GM12875 (cell line): ENCODE measurements around the gene ABCG2.

ENCODE experiments used
- H3K4me3 ChIP-seq: one replicate; pipeline ENCODE4 v1.5.1; 2011; ENCODE audit warnings: low read depth, low read length, control low read depth
- CTCF ChIP-seq: IDR thresholded peaks from 2 replicates; pipeline ENCODE4 v1.5.1; 2011; ENCODE audit warnings: low read depth, mild to moderate bottlenecking, control low read depth, inconsistent platforms, low read length, moderate library complexity, borderline replicate concordance; ENCODE audit not compliant: insufficient read depth

The ABCG2 gene

GRCh38 chr4:88091378-88091777 lies 67.1 kb downstream of the ABCG2 start:
- no peak overlapping the region for H3K4me3 ChIP-seq
- TF ChIP-seq CTCF = no peak

DNA sequence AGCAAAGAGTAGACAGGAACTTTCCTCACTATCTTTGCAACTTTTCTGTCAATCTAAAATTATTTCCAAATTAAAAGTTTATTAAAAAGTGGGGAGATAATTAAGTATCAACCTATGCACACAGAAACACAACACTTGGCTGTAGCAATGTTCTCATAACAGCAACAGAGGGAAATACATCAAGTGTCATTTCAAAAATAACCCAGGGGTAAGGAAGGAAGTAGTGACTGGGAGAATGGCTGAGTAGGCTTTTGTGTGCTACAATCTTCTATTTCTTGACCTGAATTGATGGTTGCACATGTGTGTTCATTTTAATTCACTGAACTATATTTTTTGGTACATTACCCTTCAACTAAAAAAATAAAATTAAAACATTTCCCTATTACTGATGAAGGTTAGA lies 67.5 kb downstream of the ABCG2 start:
- no peak for TF ChIP-seq CTCF
- H3K4me3 ChIP-seq = no peak overlapping the region

DNA sequence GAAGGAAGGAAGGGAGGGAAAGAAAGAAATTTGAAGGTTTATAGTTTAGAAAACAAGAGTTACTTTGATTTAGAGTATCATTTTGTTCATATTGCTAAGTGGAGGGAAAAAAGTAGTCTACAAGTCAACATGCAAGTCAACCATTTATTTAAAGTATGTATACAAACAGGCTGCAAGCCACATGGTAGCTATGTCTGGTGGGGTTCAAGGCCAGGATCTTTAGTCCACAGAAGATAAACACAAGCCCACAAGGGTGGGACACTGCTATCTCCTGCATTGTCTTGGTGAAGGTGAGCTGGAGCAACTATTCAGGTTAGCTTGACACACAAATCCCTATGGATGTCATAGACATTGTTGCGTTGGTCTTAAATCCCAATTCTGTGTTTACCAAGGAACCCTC lies 71.4 kb downstream of the ABCG2 start:
- H3K4me3 ChIP-seq = no peak overlapping the region
- TF ChIP-seq CTCF = no peak

DNA sequence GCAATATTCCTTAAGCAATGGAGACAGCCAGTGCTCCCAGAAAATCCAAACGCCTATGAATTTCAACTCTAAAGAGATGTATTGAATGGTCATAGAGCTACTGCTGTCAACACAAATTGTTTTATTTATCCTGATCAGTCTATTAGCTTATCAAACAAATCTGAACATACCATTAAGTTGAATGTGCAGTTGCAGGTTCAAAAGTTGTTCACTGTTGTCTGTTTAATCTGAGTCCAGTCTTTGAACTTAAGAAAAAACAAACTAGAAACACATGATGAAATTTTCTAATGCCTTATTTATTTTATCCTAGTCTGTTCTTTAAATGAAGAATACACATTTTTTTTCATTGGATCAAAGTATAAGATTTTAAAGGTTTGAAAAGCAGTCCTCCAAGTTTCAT lies 77.8 kb downstream of the ABCG2 start:
- TF ChIP-seq CTCF = no peak
- H3K4me3 ChIP-seq = no peak overlapping the region

DNA sequence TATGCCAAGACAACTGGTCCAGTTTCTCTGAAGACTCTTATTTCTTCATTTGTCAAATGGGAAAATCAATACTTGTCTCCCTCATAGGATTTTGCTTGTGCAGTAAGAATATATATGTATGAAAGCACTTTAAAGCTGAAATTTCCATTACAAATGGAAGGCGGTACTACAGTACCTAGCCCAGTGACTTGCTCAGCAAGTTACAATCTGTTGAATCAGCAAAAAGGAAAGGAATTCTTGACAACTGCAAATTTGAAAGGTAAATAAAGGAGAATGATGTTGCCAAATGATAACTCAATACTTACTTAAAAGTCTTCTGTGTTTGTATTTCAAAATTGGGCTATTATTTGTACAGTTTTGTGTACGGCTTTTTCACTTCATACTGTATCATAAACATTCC lies 79.9 kb downstream of the ABCG2 start:
- no peak overlapping the region for H3K4me3 ChIP-seq
- no peak for TF ChIP-seq CTCF

DNA sequence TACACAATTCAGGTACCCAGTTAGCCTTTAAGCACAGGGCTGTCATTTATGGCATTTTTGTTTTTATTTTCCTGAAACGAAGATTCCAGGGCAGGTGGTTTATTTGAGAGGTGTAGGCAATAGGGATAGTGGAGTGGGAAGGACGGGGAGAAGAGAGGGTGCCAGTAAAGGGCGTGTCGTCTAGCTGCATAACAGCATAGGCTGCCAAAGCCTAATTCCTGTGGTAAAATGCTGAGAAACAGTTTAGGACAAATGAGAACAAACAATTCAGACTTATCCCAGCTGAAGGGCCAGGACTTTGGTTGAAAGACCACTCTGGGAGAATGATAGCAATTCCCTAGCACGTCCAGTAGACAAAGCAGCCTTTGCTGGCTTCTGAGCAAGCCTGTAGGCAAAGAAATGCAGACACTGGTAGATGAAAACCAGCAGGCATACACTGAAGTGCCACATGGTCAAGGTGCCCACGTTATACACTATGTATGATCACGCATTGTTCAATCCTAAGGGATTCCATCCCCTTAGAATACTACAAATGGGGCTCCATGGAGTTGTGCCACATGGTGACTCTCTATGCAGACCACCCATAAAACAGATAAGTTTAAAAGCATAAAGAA lies 80.4 kb downstream of the ABCG2 start:
- no peak for TF ChIP-seq CTCF
- no peak overlapping the region for H3K4me3 ChIP-seq

- TF ChIP-seq CTCF = no peak
- no peak overlapping the region for H3K4me3 ChIP-seq
Observed at GRCh38 chr4:88075336-88075735, 83.1 kb downstream of the ABCG2 start.
